ENCODE results near the gene PLEKHA7.

Gene PLEKHA7

GRCh38 chr11:16743478-16743877, 270.7 kb downstream of the PLEKHA7 start:
- DNase-seq (ENCODE audit: low read depth, low spot score) = no peak

DNA sequence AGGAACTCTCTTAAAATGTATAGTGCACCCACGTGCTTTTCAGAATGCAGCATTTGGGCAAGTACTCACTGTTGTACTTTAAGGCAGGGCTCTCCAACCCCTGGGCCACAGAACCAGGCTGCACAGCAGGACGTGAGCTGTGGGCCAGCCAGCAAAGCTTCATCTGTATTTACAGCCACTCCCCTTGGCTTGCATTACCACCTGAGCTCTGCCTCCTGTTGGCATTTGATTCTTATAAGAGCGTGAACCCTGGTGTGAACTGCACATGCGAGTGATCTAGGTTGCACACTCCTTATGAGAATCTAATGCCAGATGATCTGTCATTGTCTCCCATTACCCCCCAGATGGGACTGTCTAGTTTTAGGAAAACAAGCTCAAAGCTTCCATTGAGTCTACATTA, 272.7 kb downstream of the PLEKHA7 start:
- DNase-seq (ENCODE audit: low read depth, low spot score) = no peak

GRCh38 chr11:16738947-16739815, 275.0 kb downstream of the PLEKHA7 start:
- peak; percentile 49 for DNase-seq (ENCODE audit: low read depth, low spot score)

DNA sequence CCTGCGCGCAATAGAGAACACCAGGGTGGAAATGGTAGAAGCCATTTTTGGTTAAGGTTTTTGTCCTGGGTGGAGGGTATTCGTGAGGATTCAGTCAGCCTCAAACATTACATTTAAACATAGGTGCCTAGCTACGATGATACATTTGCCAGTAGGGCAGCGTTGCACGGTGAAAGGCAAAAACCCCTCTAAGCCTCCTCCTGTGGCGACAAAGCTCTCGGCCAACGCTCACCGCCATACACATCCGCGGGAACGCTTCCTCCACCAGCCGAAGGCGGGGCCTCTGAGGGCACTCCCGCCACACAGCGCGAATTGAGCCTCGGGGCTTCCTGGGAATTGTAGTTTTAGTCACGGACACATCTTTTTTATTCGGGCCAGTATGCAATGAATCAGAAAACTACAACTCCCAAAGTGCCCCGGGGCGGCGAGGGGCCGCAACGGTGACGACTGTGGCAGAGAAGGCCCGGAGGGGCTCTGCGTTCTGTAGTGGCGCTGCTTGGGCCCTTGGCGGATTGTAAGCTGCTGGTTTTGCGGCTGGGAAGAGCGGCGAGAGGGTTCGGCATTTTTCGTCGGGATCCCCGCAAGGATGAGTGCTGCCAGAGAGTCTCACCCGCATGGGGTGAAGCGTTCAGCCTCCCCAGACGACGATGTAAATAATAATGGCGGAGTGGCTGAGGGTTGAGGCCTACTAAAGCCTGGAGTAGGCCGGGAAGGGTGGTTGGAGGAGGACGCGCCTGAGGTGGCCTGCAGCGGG, 275.8 kb downstream of the PLEKHA7 start, which contains the start of gene C11orf58:
C11orf58 (plus strand) TSS at position 455 of the 754 bp plus-strand sequence; CDS start at position 587, 132 bp downstream.
- peak; percentile 99 for DNase-seq (ENCODE audit: low read depth, low spot score)

GRCh38 chr11:16737818-16738192, 276.4 kb downstream of the PLEKHA7 start:
- no peak for DNase-seq (ENCODE audit: low read depth, low spot score)

All from astrocyte of the hippocampus (primary cell).